ENCODE data around the gene NEDD4L.

Gene NEDD4L

GRCh38 chr18:58124475-58124874 is 80.4 kb downstream of the NEDD4L start:
- DNase-seq = no peak

- no peak for DNase-seq
These were observed 81.2 kb downstream of the NEDD4L start for GRCh38 chr18:58125183-58125582.

- DNase-seq = no peak
These were observed 81.7 kb downstream of the NEDD4L start for GRCh38 chr18:58125756-58126155.

- DNase-seq = no peak
These were observed 84.7 kb downstream of the NEDD4L start for GRCh38 chr18:58128381-58129374.

- DNase-seq = no peak
These were observed 88.7 kb downstream of the NEDD4L start for GRCh38 chr18:58132595-58133261.

- DNase-seq = no peak
These were observed 91.2 kb downstream of the NEDD4L start for GRCh38 chr18:58135183-58135641.

- no peak for DNase-seq
These were observed 91.8 kb downstream of the NEDD4L start for GRCh38 chr18:58135701-58136331.

- no peak for DNase-seq
These were observed 92.9 kb downstream of the NEDD4L start for GRCh38 chr18:58136879-58137278.

- no peak for DNase-seq
These were observed 95.7 kb downstream of the NEDD4L start for GRCh38 chr18:58139459-58140386.

GRCh38 chr18:58140387-58141325 is 96.6 kb downstream of the NEDD4L start:
- no peak for DNase-seq

GRCh38 chr18:58143386-58143785 is 99.4 kb downstream of the NEDD4L start:
- DNase-seq = no peak

- no peak for DNase-seq
These were observed 100.1 kb downstream of the NEDD4L start for GRCh38 chr18:58144106-58144505.

- no peak for DNase-seq
These were observed 100.8 kb downstream of the NEDD4L start for GRCh38 chr18:58144671-58145285.

- DNase-seq = no peak
These were observed 102.1 kb downstream of the NEDD4L start for GRCh38 chr18:58146099-58146498.

- DNase-seq = no peak
These were observed 105.0 kb downstream of the NEDD4L start for GRCh38 chr18:58148954-58149471.

- no peak for DNase-seq
These were observed 106.7 kb downstream of the NEDD4L start for GRCh38 chr18:58150772-58151171.

GRCh38 chr18:58152216-58152615 is 108.2 kb downstream of the NEDD4L start:
- DNase-seq = no peak

- DNase-seq = no peak
These were observed 108.9 kb downstream of the NEDD4L start for GRCh38 chr18:58152891-58153290.

- DNase-seq = no peak
These were observed 112.5 kb downstream of the NEDD4L start for GRCh38 chr18:58156516-58156915.

GRCh38 chr18:58157237-58157636 is 113.2 kb downstream of the NEDD4L start:
- DNase-seq = no peak

Data from T-helper 9 cell (primary cell).